Muscle of leg (tissue), 11 donors: ENCODE results near the gene TBC1D22A. TPM values are rescaled to one million over a fixed set of nuclear protein-coding genes. Genes with fewer than 3 reads are reported as not detected.

ENCODE experiments used
- DNase-seq: peaks from one replicate; pipeline ENCODE4 v3.0.0; 2013
- H3K27ac ChIP-seq: one replicate; pipeline ENCODE4 v1.5.1; 2013; ENCODE audit warnings: mild to moderate bottlenecking, low read length, control low read depth
- H3K27me3 ChIP-seq: one replicate; pipeline ENCODE4 v1.6.1; 2013; ENCODE audit warnings: low read length; ENCODE audit not compliant: control insufficient read depth, insufficient read depth
- H3K36me3 ChIP-seq: one replicate; pipeline ENCODE4 v1.6.1; 2013; ENCODE audit warnings: low read length; ENCODE audit not compliant: control insufficient read depth, insufficient read depth
- H3K4me1 ChIP-seq: one replicate; pipeline ENCODE4 v1.6.1; 2013; ENCODE audit warnings: low read length; ENCODE audit not compliant: control insufficient read depth, insufficient read depth
- H3K4me3 ChIP-seq: one replicate; pipeline ENCODE4 v1.5.1; 2013; ENCODE audit warnings: low read length, control low read depth
- H3K9me3 ChIP-seq: replicated peaks from 2 replicates; pipeline ENCODE4 v1.6.1; 2013; ENCODE audit warnings: low read depth, low read length; ENCODE audit not compliant: control insufficient read depth
- WGBS: methylation state at CpG from one replicate; pipeline ENCODE4 v1.1.5; 2013; ENCODE audit warnings: missing lambda C conversion rate; ENCODE audit not compliant: insufficient coverage; 5-methylcytosine and 5-hydroxymethylcytosine counted together
- polyA plus RNA-seq, 8 donors: library from polyadenylated mRNA; unstranded; fragments of 120-200 nt; gene quantifications; one replicate each; pipeline versions ENCODE4 v1.2.1 to v1.2.3, GENCODE V29; 2013; ENCODE audit warnings: inconsistent platforms in 1 of 8, low replicate concordance in 1 of 8; ENCODE audit not compliant: insufficient read length in 8 of 8, insufficient read depth in 1 of 8
- total RNA-seq: library from RNA; stranded (reverse); fragments of 120-200 nt; gene quantifications from one replicate; pipeline ENCODE4 v1.2.4, GENCODE V29; 2013

The TBC1D22A gene
- total and polyA plus RNA-seq, 9 donors, result 8.0 to 16.9 (median 15.6) TPM

DNA sequence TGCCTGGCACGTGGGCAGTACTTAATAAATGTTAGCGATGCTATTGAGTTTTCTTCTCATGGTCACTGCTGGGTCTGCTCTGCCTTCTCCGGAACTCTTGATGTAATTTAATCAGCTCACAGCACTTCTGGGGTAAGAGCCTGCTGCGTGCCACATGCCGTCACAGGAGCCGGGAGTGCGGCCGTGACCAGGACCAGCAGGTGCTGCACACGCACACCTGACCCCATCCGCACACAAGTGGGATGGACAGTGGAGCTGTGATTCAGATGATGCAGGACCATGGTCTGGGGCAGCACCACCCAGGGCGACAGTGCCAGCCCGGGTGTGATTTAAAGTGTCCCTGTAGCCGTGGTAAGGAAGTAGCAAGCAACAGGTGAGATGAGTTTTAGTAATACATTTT is 61.2 kb downstream of the TBC1D22A start:
- Histone ChIP-seq H3K4me1 (peaks cover 1% of the 10 kb centered on the region), H3K9me3 (no peaks in the 10 kb centered on the region), H3K4me3 (no peak overlapping the region), H3K36me3 (peaks cover 14% of the 10 kb centered on the region), H3K27me3 (no peaks in the 10 kb centered on the region), H3K27ac (no peak overlapping the region)
- 92% methylated on average over 10 of the region's 13 CpGs for WGBS
- no peak for DNase-seq

DNA sequence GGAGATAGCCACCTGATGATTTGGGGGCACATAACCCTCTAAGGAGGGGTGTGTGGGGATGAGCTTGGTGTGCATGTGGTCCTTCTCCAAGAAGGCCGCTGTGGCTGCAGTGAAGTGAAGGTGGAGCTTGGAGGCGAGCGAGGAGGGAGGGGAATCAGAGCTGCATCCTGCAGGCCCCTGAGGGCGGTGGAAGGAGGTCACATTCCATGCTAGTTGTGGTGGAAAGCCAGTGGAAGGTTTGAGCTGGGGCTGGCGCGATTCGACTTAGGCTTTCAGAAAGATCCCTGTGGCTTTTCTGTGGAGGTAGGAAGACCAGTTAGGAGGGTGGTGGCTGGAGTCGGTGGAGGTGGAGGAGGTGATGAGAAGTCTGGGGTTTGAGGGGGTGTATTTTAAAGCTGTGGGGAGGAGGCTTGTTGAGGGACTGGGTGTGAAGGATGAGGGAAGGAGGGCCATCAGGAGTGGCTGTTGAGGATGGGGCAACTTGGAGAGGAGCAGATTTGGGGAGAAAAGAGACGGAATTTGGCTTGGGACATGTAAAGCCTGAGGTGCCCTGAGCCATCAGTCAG is 62.0 kb downstream of the TBC1D22A start:
- Histone ChIP-seq H3K4me1 (peaks cover 9% of the 10 kb centered on the region), H3K27ac (no peak overlapping the region), H3K27me3 (no peaks in the 10 kb centered on the region), H3K4me3 (no peak overlapping the region), H3K9me3 (no peaks in the 10 kb centered on the region), H3K36me3 (peaks cover 14% of the 10 kb centered on the region)
- whole genome bisulfite sequencing, result 84% methylated on average over 9 of the region's 9 CpGs
- no peak for DNase-seq

DNA sequence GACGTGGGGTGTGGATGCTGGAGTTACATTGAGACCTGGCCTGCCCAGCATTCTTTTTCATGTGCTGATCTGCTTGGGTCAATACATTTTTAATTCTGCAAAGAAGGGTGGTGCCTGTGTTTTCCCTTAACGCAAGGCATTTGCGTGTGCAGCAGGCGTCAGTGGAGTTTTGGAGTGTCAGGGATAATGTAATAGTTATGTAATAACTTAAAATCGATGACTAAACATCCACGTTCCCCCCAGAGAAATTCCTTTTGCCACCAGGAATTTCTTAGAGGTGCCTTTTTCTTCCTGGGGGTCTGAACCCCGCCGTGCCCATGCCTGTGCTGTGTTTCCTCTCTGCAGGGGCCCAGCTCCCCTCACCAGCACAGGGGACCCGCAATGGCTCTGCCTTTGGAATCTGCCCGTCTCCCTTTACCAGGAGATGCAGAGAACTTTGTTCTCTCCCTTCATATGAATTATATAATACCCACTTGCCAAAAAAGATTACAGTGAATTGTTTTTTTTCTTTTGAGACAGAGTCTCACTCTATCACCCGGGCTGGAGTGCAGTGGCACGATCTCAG is 62.6 kb downstream of the TBC1D22A start:
- no peak overlapping the region for H3K4me3 ChIP-seq
- no peaks in the 10 kb centered on the region for H3K27me3 ChIP-seq
- peaks cover 15% of the 10 kb centered on the region for H3K4me1 ChIP-seq
- DNase-seq, result no peak
- WGBS, result 82% methylated on average over 3 of the region's 12 CpGs
- H3K9me3 ChIP-seq, result no peaks in the 10 kb centered on the region
- H3K36me3 ChIP-seq, result peaks cover 14% of the 10 kb centered on the region
- no peak overlapping the region for H3K27ac ChIP-seq

DNA sequence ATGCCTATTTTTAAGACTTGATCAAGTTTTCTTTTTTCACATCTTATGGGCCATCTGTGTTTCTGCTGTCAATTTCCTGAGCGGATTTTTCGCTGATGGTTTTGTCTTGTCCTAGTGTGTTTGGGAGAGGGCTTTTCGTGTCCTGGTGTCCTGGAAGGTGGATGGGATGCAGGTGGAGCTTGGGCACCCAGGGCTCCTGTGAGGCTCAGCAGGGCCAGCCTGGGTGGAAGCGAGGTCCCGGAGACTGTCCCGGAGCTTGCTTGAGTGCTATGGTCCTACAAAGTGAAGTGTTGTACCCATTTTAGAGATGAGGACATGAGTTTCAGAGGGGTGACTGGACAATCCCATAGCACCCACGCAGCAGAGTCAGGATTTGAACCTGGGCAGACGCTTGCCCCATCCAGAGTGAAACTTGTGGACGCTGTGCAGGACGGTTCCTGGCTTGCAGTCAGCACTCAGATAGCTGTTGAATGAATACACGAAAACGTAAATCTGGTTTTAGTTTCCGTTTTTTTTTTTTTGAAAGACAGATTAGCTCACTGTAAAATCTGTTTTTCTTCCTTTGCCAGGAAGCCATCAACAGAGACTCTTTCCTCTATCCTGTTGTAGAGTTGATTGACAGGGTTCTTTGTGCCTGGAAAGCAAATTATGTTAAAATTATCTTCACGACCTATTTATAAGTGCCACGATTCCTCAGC is 64.1 kb downstream of the TBC1D22A start:
- H3K36me3 ChIP-seq, result peaks cover 14% of the 10 kb centered on the region
- WGBS, result 85% methylated on average over 11 of the region's 15 CpGs
- no peaks in the 10 kb centered on the region for H3K27me3 ChIP-seq
- H3K9me3 ChIP-seq, result no peaks in the 10 kb centered on the region
- no peak overlapping the region for H3K27ac ChIP-seq
- H3K4me3 ChIP-seq, result no peak overlapping the region
- DNase-seq, result no peak
- H3K4me1 ChIP-seq, result peaks cover 27% of the 10 kb centered on the region

DNA sequence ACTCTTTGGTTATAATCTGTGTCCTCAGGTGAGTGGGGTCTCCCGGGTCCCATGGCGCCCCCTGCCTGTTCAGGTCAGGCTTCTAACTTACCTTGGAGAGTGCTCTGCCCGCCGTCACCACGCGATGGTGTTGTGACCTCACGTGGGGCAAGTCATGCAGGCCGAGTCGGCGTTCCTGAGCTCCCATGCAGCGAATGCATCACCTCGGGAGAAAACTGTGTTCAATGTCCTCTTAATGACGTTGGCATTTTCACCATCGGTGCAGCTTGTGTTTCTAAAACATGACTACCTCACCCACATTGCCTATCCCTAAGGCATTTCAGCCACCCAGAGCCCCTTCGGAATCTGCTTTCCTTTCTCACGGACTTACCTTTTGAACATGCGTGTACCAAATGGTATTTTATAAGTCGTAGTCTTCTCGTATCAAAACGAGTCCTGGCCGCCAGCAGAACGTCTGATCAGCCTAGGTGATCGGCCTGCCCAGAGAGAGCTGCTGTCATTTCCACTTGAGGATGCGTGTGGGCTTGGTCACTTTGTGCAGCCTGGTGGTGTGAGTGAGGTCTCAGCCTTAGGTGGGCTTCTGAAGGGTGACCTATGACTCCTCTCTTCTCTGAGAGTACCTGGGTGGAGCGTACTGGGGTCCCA is 64.8 kb downstream of the TBC1D22A start:
- peaks cover 14% of the 10 kb centered on the region for H3K36me3 ChIP-seq
- no peak for DNase-seq
- 84% methylated on average over 24 of the region's 25 CpGs for WGBS

DNA sequence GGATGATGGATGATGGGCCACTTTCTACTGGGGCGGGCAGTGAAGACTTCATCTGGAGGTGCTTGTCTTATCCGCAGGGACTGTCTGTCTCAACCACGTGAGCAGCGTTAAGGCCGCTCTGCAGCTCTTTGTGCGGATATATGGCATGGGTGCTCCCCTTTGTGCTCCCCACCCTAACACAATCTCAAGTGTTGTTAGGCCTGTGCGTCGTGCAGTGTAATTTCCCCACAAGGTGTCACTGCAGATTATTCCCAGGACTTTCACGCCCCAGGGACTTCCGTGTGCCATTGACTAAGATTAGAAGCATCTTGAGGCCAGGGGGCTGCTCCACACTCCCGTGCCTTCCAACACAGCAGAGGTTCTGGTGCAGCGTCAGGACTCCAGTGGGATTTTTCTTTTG is 65.3 kb downstream of the TBC1D22A start:
- Histone ChIP-seq H3K9me3 (no peaks in the 10 kb centered on the region), H3K36me3 (peaks cover 14% of the 10 kb centered on the region), H3K4me1 (peaks cover 27% of the 10 kb centered on the region), H3K27me3 (no peaks in the 10 kb centered on the region), H3K27ac (no peak overlapping the region), H3K4me3 (no peak overlapping the region)
- no peak for DNase-seq
- 97% methylated on average over 10 of the region's 12 CpGs for WGBS

More for the DNA sequence above, 64.8 kb downstream of the TBC1D22A start:
- H3K27ac ChIP-seq, result no peak overlapping the region
- H3K9me3 ChIP-seq, result no peaks in the 10 kb centered on the region
- H3K27me3 ChIP-seq, result no peaks in the 10 kb centered on the region
- H3K4me3 ChIP-seq, result no peak overlapping the region
- peaks cover 27% of the 10 kb centered on the region for H3K4me1 ChIP-seq

DNA sequence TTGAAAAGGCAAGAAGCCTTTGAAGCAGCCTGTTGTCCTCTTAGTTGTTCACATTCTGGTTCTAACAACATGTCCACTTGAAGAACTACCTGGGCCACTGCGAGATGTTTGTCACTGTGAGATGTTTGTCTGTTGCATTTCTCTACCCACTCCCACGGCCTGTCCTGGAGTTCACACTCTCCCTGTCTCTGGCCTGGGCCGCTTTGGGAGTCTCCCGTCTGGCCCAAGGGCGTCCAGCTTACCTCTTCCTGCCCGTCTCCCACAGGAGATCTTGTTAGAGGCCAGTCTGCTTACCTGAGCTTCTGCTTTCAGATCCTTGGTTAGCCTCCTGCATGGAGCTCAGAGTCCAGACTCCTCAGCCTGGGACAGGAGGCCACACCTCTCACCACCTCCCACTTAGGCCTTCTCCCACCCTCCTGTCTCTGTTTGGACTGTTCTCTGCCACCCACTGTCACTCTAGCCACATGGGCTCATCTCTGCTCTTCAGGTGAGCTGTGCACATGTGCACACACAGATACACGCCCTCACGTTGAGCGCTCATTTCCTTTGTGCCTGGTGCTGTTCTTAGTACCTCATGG is 66.0 kb downstream of the TBC1D22A start:
- 79% methylated on average over 9 of the region's 9 CpGs for WGBS
- DNase-seq, result no peak
- Histone ChIP-seq H3K4me1 (peaks cover 27% of the 10 kb centered on the region), H3K27me3 (no peaks in the 10 kb centered on the region), H3K36me3 (peaks cover 12% of the 10 kb centered on the region), H3K4me3 (no peak overlapping the region), H3K27ac (no peak overlapping the region), H3K9me3 (no peaks in the 10 kb centered on the region)

DNA sequence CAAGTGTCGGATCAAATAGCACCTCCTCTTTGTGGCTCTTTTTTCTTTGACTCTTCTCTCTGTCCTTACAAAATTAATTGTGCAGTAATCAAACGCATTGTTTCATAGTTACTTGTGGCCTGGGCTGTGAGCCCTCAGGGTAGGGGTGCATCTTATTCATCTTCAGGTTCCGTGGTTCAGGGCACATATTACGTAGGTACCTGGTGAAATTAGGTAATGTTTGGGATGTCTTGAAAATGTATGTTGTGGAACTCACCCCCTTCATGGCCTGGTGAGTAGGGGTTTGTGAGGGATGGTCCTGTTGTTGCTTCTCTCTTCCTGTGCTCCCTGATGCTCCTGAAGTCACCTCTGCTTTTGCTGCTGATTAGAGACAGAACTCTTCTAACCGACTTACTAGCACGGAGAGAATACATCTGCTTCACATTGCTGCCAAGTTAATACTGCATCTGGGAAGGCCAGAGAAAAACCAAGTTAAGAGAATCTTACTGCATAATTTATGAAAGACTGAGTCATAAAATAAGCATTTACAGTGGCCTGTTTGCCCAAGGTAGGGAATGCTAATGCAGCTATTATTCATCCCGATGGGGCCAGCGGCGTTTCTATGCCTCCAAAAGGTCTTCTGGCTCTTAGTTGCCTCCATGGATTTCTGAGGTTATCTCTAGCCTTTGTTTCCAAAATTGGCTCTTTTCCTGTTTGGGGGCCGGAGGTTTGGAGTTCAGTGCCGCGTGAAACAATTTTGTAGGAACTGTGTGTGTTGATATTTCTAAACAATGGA is 66.9 kb downstream of the TBC1D22A start:
- peak overlapping the region; percentile 52 for H3K27ac ChIP-seq
- no peak overlapping the region for H3K4me3 ChIP-seq

DNA sequence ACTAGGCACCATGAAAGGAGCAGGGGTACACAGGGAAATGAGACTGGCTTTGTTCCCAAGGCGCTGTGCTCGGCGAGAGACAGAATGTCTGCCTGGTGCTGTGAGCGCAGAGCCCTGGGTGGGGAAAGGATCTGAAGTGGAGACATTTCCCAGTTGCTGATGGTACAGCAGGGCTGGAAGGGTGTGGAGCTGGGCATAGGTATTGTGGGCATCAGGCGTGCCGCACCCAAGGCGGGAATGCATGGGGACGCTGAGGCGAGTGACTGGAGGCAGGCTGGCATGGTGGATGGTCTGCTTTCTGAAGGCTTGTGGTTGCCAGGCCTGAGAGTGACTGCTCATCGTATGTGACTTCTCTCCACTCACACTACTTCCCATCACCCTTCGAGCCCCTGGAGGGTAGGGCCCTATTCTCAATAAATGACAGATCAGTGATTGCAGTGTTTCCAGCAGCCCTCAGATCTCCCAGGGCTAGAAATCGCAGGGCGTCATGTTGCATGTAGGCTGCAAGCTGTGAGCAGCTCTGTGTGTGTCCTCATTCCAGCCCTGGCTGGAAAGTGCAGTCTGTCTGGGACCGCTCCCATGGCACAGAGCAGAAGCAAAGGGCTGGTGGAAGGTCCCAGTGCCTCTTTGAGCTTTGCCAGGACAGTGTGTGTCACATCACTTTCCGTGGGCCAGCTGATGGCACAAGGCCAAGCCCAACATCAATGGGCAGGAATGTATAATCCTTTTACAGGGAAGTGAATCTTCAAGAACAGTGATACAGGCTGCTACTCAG is 67.7 kb downstream of the TBC1D22A start:
- Histone ChIP-seq H3K9me3 (peaks cover 10% of the 10 kb centered on the region), H3K4me3 (no peak overlapping the region), H3K27me3 (no peaks in the 10 kb centered on the region), H3K27ac (peak overlapping the region; percentile 52), H3K4me1 (peaks cover 27% of the 10 kb centered on the region), H3K36me3 (peaks cover 5% of the 10 kb centered on the region)
- 26% methylated on average over 9 of the region's 15 CpGs for WGBS
- DNase-seq, result peak; percentile 76

More for the DNA sequence above, 66.9 kb downstream of the TBC1D22A start:
- DNase-seq, result peak; percentile 95
- Histone ChIP-seq H3K9me3 (peaks cover 1% of the 10 kb centered on the region), H3K27me3 (no peaks in the 10 kb centered on the region), H3K4me1 (peaks cover 27% of the 10 kb centered on the region), H3K36me3 (peaks cover 6% of the 10 kb centered on the region)
- WGBS, result 20% methylated on average over 7 of the region's 12 CpGs
